Activated CD4-positive, alpha-beta T cell treated with anti-CD3 and anti-CD28 coated beads, Interleukin-2, Interleukin-6, amounts not matched to agents 100 ng/mL and 50 ng/mL, durations not matched to agents 16 hours and 8 hours (primary cell): ENCODE data around the gene CNDP2.

ENCODE experiments used
- DNase-seq: peaks from one replicate; pipeline ENCODE4 v3.0.0-alpha.2; 2020

CNDP2 gene

DNA sequence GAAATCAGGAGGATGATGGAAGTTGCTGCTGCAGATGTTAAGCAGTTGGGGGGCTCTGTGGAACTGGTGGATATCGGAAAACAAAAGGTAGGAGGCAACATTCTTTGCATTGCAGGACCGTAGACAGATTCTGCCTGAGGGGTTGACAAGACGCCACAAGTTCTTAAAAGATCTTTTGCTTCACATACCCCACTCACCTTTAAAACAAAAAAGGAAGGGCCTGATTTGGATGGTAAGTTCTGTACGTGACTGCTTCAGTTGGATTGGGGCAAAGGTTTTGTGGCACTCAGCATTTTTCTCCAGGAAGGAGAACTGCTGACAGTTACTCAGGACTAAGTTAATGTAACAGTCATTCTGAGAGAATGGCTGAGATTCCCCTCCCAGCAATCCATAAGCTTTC, 5.2 kb downstream of the CNDP2 start:
- no peak for DNase-seq

DNA sequence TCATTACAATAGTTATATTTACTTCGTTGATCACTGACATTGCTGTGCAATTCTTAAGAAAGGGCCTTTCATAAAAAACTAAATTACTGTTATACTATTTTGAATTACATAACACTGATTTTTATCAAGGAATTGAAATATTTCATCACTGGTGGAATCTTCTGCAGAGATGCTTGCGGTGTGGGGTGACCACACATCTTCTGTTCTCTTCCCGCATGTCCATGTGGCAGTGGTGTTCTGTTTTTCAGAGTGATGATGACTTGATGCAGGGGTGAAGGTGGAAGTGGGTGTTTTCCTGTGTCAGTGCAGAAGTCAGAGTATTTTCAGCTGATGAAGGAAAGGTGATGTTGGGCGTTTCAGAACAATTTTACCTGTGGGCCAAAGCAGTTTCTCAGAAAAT, 7.0 kb downstream of the CNDP2 start:
- no peak for DNase-seq

DNA sequence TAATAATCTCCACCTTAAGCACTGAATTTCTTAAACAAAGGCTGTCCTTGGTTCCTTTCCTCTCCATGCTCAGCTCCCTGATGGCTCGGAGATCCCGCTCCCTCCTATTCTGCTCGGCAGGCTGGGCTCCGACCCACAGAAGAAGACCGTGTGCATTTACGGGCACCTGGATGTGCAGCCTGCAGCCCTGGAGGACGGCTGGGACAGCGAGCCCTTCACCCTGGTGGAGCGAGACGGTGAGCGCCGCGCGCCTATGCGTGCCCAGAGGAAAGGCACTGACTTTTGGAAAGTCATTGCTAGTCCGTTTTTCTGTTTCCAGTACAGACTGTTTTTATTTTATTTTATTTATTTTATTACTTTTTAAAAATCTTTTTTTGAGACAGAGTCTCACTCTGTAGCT, 9.6 kb downstream of the CNDP2 start:
- no peak for DNase-seq

DNA sequence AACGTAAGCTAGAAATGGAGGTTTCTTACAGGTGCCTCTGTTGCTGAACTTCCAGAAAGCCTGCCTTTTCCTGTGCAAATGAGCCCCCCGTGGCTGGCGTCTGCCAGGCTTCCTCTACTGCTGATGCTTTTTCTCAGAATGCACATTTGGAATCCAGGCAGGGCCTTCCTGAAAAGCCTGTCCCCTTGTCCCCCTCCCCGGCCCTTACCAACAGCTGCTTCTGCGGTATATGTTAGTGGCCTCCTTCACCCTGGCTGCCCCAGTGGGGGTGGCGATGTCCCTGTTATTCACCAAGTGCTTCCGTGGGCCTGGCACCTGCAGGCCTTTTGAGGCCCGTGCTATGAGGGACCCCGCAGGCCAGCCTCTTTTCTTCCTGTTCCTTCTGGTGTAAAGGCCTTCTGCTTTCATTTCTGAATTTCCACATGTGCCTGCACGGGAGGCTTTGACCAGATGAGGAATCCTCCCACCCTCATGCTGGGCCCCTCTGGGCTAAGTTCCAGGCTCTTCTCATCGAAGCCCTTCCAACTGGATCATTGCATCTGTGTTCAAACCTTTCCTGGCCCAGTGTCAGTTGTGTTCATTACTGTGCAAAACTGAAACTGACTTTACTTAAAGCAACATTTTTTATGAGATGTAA, 10.4 kb downstream of the CNDP2 start:
- DNase-seq = no peak

DNA sequence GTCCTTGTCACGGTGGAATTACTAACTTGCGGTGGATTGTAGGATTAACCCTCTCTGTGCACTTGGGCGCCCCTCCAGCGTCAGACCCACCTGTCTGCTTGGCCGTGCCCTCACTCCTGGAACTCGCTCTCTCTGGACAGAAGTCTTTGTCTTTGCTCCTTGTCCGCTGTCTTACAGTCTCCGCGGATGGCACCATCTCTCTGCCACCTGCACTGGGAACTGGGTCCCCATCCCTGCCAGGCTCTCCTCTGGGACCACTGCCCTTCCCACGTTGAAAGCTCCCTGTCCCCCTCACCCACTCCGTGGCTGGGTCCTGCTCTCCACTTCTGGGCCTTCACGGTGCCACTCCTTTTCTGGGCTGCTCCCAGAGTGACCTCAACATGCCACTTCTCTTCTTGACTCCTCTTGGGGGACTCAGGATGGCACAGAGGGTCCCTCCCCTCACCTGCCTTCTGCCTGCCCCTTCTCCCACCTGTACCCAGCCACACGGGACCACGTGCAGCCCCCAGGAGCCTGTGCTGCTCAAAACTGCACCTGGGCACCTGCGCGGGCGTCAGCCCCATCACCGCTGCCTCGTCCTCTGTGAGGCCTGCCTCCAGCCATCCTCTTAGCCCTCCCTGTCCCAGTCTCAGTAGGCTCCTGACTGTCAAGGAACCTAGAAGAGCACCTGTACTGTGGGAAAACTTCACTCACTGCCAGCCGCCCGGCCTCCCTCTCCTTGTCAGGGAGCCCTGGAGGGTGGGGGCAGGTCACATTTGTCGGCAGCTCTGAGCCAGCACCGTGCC, 11.1 kb downstream of the CNDP2 start:
- no peak for DNase-seq

DNA sequence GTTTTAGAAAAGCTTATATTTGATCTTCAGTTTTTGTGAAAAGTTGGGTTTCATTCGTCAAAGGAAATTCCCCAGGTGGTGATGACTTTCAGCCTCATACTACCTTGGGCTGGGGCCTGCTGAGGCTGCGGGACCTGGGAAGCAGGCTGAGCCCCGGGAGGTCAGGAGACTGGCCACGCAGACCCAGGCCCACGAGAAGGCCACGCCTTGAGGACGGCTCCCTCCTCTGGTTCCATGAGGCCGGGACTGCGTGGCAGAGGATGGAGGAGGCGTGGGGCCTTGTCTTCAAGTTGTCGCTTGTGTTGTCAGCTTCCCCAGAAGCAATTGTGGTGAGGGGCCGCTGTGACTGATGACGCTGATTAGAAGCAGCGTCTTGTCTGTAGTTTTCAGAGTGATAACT, 11.8 kb downstream of the CNDP2 start:
- DNase-seq = no peak

DNA sequence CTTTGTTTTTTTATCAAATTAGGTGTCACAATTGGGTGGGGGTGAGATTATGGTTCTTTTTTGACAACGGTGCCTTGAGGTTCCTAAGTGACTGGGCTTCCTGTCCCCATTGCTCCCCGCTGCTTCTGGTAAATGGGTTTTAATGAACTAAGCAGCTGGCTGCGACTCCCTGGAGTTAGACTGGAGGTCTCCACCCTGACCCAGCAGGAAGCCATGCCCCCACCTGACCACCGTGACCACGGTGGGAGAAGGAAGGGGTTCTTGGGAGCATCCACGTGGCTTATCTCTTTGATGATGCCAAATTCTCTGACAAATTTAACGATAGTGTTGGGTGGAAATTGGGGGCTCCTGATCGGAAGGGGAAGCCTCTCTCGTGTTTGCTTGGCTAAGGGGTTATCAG, 12.2 kb downstream of the CNDP2 start:
- DNase-seq = no peak

DNA sequence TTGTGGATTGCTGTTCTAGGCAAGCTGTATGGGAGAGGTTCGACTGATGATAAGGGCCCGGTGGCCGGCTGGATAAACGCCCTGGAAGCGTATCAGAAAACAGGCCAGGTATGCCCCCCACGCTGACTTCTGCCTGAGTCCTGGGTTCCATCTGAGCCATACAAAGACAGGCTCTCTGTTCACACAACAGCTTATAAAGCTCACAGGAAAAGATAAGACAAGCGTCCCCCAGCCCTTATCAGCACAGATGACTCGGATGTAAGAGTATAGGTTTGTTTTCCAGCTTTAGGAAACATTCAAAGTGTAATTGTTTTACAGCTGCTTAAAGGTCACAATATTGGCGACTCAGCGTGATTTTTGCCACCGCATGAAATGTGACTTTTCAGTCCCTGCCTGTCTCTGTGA, 12.7 kb downstream of the CNDP2 start:
- DNase-seq = no peak

DNA sequence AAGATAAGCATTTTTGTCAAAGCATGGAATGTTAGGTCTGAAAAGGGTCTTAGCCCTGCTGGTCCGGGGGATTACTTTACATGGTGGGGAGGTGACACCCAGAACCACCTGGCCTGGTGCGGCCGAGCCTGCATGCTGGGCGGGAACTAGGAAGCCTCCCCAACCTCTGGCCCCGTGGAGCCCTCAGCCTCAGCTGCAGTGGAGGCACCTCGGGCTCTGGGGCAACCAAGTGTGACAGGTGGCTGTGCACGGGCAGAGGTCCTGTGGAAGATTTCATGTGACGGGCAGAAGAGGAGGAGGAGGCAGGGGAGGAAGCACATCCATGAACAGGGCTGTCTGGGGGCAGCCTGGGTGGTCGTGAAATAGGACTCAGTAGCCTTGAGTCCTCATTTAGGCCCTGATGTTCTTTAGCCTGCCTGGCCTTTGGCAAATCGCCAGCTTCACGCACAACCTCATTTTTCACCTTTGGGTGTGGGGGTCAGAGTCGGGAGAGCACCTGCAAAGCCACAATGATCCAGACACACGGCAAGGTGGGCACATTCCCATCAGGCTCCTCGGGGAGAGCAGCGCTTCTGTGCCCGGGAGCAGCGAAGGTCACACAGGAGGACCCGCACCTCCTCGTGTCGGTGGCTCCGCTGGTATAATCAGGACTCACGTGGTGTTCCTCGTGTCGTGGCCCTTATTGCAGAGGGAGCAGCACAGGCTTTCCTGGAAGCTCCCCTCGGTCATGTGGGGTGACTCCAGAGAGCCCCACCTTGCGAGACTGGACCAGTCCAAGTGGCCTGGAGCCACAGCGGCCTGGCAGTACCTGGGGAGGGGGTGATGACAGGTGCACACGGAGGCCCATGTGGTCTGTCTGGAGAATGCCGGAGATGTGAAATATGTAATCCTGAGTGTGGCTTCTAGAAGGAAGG, 13.9 kb downstream of the CNDP2 start:
- no peak for DNase-seq

DNA sequence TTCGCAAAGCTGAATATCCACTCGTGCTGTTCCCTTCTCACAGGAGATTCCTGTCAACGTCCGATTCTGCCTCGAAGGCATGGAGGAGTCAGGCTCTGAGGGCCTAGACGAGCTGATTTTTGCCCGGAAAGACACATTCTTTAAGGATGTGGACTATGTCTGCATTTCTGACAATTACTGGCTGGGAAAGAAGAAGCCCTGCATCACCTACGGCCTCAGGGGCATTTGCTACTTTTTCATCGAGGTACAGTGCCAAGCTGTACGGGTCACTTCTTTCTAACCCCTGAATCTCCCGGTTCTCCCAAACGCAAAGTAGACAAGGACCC, 14.6 kb downstream of the CNDP2 start:
- DNase-seq = no peak

DNA sequence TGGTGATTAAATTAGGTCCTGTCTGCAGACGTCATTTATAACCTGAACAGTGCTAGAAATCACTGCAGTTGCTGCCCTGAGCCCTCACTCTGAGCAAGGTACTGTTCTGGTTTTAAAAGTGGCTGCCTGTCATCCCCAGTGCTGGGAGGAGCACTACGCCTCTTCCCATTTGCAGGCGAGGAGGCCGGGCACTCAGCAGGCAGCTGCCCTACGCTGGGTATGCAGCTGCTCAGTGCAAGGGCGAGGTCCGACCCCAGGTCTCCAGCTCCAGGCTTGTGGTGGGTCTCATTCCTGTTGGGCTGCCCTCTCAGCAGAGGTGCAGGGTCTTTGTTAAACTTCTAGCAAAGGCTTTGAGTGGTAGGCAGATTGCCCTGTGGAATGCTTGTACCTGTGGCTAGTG, 15.7 kb downstream of the CNDP2 start:
- no peak for DNase-seq

DNA sequence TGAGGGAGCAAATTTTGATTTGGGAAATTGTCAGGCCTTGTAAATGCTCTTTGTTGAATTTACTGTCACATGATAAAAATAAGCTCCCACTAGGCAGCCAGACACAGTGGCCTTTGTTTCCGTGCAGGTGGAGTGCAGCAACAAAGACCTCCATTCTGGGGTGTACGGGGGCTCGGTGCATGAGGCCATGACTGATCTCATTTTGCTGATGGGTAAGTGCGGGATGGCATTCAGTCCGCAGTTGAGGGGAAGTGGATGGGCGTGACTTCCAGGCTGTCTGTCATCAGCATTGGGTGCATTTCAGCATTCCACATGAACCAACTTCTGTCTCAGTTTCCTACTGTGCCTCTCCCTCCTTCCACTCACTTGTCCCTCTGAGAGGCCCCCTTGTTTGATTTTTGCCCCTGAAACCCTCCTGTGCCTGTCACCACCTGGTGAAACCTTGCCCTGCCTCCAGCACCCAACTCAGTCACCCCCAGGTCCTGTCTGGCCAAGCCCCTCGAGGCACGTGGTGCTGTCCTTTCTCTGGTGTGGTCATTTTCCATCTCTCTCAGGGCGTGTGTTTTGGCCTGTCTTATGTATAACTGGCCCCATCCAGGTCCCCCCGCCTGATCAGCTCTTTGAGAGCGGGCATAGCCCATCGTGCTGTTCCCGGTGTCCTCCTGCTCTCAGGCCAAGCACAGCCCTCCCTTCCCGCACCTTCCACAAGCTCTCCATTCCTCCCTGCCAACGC, 16.3 kb downstream of the CNDP2 start:
- no peak for DNase-seq

DNA sequence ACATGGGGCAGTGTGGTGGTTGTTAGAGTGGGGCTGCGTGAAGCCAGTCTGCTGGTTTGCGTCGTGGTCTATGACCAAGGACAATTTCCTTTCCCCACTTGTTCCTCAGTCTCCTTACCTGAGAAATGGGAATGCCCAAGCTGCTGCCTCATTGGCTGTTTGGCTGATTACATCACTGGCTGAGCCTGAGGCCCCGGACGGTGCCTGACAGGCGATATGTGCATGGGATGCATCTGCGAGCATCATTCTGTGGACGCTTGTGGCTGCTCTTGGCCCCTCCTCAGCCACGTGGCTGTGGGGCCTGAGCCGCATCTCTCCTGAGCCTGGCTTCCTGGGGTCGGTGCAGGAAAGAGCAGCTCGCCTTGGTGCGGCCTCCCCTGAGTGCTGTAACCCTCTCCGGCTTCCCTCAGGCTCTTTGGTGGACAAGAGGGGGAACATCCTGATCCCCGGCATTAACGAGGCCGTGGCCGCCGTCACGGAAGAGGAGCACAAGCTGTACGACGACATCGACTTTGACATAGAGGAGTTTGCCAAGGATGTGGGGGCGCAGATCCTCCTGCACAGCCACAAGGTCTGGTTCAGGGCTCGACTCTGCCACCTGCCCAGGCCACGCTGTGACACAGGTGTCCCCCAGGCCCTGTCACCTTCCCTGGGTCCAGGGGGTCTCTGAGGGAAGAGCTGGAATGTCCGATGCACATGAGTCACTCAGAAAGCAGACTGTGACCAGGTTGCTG, 17.2 kb downstream of the CNDP2 start:
- DNase-seq = no peak

DNA sequence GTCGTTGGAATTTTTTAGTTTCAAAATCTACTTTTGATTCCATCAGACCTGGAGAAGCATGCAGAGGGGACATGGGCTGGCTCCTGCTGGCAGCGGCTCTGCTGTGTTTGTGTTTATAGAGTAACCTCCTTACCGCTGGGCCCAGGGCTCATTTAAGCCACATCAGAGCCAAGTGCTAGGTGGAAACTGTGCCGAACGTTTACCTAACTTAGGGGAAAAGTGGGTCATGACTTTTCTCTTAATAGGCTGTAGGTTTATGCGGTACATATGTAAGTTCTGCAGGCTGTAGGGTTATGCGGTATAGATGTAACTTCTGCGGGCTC, 17.7 kb downstream of the CNDP2 start:
- no peak for DNase-seq

DNA sequence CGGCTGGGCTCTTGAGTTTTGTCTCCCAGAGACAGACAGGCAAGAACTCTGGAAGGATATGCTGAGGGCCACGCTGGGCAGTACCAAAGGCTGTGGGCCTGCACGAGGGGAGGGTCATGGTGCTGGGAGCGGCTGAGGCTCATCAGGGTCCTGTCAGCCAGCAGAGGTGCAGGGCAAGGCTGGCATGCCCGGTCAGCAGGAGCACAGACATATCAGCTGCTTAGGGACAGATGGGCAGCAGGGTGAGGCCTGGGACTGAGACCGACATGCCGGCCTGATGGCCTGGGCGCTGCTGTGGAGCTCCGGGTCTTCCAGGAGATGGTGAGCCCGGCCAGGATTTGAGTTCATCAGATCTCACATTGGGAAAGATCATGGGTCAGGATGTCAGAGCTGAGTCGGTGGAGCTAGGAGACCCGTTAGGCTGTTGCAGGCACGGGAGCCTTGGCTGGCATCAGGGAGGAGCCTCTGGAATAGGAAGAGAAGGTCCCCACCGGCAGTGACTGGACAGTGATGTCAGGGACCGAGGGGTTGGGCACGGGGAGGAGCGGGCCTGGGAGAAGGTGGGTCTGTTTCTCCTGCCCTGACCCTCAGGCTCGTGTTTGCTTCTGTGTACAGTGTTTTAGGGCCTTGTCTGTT, 18.8 kb downstream of the CNDP2 start:
- DNase-seq = no peak

DNA sequence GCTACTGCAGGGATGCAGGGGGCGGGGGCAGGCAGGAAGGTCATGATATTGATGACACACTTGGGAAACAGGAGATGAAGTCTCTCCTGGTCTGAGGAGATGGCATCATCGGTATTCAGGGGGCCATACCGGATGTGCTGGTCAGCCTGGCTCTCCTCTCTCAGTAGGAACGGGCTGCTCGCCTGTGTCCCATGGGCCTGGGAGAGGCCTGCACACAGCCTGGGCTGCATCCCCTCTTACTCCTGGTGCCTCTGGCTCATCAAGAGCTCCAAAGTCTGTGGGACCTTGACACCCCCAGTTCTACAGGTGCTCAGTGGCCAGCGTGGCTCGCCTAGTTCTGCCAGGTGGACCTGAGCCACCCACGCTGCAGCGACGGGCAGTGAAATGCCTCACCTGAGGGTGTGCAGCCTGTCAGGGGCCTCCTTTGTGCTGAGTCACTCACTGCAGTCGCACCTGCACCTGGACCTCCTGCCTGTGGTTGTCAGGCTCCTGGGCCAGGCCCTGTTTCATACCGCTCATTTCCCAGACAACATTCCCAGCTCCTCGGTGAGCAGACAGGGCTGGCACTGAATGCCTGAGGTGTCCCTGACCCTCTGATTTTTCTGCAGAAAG, 19.6 kb downstream of the CNDP2 start:
- no peak for DNase-seq

DNA sequence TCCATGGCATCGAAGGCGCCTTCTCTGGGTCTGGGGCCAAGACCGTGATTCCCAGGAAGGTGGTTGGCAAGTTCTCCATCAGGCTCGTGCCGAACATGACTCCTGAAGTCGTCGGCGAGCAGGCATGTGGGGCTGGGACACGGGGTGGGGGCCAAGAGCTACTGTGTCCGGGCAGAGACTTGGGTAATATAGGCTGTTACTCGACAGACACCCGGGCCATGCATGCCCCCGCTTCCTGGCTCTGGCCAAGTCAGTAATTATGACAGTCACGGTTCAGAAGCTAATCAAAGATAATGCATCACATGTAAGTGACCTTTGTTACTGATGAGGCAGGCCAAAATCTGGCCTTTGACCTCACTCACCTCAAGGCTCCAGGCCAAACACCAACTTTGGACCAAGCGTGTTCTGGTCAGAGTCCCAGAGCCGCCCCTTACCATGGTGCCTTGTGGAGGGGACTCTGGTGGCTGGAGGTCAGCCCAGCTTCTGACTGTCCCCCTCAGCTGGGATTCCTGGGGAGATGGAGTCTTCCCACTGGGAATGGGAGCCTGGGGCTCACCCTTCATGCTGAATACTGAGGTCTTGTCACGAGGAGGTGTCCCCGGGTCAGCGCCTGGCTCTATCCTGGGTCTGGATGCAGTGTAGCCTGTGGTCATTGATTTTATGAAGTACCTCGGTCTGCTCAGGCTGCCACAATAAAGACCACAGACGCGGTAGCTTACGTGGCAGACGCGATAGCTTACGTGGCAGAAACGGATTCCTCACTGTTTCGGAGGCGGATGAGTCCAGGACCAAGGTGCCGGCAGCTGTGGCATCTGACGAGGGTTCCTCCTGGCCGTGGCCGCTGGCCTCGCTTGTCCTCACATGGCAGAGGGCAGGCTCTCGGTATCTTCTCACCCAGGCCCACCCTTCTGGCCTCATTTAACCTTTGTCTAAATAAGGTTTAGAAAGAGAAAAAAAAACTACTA, 20.4 kb downstream of the CNDP2 start:
- DNase-seq = no peak

DNA sequence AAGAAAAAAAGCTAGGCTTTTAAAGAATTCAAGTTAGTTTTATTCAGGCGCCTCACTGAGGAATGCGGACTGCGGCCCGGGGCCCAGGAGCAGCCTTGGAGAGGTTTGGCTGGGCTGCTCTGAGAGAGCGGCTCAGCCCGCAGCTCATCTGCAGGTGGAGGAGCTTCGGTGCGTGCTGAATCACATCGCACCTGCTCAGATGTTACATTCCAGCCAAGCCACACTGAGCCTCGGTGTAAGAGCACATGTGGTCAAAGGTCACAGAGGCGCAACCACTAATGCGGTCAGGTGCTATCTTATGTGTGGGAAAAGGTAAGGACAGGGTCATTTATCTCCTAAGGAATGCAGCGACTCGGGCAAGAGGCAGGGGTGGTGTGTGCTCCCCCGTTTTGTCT, 21.1 kb downstream of the CNDP2 start:
- no peak for DNase-seq

DNA sequence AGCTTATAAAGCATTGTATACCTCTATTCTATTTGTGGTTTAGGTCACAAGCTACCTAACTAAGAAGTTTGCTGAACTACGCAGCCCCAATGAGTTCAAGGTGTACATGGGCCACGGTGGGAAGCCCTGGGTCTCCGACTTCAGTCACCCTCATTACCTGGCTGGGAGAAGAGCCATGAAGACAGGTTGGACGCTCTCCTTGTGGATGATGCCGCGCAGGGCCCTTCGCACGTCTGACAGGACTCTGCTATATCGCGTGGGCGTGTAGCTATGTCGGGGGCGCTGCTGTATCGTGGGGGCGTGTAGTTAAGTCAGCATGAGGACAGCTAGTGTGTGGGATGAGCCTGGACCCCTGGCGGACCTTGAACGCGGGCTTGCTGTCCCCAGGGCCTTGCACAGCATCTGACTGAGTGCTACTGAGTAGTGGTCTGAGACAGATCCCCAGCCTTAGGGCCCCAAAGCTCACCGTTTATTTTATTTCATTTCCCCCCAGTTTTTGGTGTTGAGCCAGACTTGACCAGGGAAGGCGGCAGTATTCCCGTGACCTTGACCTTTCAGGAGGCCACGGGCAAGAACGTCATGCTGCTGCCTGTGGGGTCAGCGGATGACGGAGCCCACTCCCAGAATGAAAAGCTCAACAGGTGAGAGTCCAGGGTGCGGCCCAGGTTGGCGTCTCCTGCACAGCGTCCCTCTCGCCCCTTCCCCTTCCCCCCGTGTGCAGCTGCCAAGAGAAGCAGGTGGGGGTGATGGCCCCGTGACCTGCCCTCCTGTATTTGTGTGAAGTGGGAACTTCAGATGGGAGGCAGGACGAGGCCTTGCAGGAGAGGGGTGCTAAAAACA, 22.5 kb downstream of the CNDP2 start:
- DNase-seq = no peak
